Cardiac muscle cell (in vitro differentiated cells and primary cell): ENCODE data around the gene DDX51. TPM values are rescaled to one million over a fixed set of nuclear protein-coding genes. Genes with fewer than 3 reads are reported as not detected.

Source experiments
- DNase-seq, 2 donors: peaks; one replicate each; pipeline versions ENCODE4 v3.0.0 to v3.0.0-alpha.2; 2010 to 2017; ENCODE audit warnings: low read depth in 1 of 2, low spot score in 1 of 2
- H3K27ac ChIP-seq: fragments of 200-600 bp; sonication (generic); 2 replicates; pipeline ENCODE4 v1.5.1; 2016
- H3K27me3 ChIP-seq: fragments of 200-600 bp; sonication (generic); 2 replicates; pipeline ENCODE4 v1.6.0; 2016; ENCODE audit warnings: control low read depth
- H3K36me3 ChIP-seq: fragments of 200-600 bp; sonication (generic); 2 replicates; pipeline ENCODE4 v1.5.1; 2016; ENCODE audit warnings: control low read depth
- H3K4me1 ChIP-seq: fragments of 200-600 bp; sonication (generic); 2 replicates; pipeline ENCODE4 v1.8.1; 2017; ENCODE audit warnings: low read depth, mild to moderate bottlenecking, mixed run types
- H3K4me3 ChIP-seq: fragments of 200-600 bp; sonication (generic); 2 replicates; pipeline ENCODE4 v1.5.1; 2016; ENCODE audit warnings: mild to moderate bottlenecking
- H3K9me3 ChIP-seq: fragments of 200-600 bp; sonication (generic); 2 replicates; pipeline ENCODE4 v1.5.1; 2017; ENCODE audit warnings: low read depth, mild to moderate bottlenecking, control low read depth
- polyA plus RNA-seq: library from polyadenylated mRNA; unstranded; fragments of >200 nt; fragmentation: Nextera tagmentation; extraction: Ambion mirVana; gene quantifications from 2 replicates; pipeline ENCODE4 v1.2.1, GENCODE V29; 2016
- total RNA-seq: library from RNA; depleted of rRNA; stranded (reverse); fragments of >200 nt; gene quantifications from 2 replicates; pipeline ENCODE4 v1.2.3, GENCODE V29; 2016
- TF ChIP-seq, protein P1 (sequence below): IDR thresholded peaks from 2 replicates; pipeline ENCODE4 v1.5.1; 2012; ENCODE audit warnings: low read depth, mild to moderate bottlenecking, low read length

DDX51 gene
- total and polyA plus RNA-seq, 2 experiments from 2014 or later: 15.6 to 22.9 TPM

DNA sequence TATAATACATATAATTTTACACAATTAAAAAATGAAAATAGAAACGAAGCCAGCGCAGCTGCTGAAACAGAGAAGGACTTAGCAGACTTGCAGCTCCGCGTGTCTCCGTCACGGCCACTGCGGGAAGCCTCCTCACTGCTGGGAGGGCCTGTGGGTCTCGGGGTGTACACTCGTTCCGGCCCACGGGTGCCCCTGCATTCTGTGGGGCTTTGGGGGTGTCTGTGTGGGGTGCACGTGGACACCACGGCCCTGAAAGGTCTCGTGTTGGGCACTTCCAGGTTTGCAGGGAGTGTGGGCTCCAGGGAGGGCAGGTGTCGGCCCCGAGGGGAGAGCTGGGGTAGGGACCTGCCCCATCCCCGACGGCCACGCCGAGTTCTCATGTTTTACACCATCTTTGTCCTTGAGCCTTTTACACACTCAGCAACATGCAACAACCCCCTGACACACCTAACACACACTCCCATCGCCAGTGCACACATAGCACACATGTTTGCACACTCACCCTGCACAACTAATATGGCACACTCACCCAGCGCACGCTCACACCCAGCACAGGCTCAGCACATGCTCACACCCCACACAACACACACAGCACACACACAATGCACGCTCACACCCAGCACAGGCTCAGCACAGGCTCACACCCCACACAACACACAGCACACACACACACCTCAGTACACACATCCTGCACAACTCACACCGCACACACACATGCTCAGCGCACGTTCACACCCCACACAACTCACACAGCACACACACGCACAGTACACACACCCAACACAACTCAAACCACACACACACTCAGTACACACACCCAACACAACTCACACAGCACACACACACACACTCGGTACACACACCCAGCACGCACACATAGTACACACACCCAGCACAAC lies 36.8 kb upstream of the DDX51 start:
- Histone ChIP-seq H3K4me1 (no peaks in the 10 kb centered on the region), H3K4me3 (no peak overlapping the region), H3K9me3 (no peaks in the 10 kb centered on the region), H3K27ac (no peak overlapping the region), H3K36me3 (no peaks in the 10 kb centered on the region), H3K27me3 (peaks cover 16% of the 10 kb centered on the region)
- TF ChIP-seq, protein P1, sequence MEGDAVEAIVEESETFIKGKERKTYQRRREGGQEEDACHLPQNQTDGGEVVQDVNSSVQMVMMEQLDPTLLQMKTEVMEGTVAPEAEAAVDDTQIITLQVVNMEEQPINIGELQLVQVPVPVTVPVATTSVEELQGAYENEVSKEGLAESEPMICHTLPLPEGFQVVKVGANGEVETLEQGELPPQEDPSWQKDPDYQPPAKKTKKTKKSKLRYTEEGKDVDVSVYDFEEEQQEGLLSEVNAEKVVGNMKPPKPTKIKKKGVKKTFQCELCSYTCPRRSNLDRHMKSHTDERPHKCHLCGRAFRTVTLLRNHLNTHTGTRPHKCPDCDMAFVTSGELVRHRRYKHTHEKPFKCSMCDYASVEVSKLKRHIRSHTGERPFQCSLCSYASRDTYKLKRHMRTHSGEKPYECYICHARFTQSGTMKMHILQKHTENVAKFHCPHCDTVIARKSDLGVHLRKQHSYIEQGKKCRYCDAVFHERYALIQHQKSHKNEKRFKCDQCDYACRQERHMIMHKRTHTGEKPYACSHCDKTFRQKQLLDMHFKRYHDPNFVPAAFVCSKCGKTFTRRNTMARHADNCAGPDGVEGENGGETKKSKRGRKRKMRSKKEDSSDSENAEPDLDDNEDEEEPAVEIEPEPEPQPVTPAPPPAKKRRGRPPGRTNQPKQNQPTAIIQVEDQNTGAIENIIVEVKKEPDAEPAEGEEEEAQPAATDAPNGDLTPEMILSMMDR: no peak
- no peak for DNase-seq

DNA sequence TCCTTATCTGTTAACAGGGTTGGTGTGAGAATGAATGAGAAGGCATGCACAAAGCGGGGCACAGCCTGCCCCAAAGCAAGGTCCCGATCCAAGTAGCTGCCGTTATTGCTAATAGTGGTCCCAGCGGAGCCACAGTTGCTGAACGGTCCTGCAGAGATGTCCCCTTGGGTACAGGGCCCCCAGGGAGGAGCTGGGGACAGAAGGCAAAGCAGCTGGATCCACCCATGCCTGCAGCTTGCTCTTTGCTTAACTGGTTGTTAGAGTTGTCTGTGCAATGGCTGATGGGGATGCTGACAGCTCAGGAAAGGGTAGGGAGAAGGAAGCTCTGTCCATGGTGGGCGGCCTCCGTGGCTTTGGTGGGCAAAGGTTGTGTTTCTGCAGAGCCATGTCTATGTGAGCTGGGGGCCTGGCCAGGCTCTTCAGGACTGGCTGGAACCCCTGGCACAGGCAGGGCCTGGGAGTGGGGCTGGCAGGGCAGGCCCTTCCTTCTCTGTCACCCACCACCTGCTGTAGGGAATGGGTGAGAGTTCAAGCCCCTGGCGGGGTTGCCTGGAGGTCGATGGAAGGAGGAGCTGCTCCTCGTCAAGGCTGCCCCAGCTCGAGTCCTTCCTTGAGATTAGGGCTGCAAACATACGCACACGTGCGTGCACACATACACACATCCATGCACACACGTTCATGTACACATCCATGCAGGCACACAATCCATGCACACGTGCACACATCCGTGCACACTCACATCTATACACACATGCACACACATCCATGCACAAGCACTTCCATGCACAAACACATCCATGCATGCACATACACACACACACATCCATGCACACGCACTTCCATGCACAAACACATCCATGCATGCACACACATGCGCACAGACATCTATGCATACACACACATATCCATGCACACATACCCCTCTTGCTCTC lies 35.6 kb upstream of the DDX51 start:
- no peaks in the 10 kb centered on the region for H3K4me1 ChIP-seq
- no peak for DNase-seq
- no peaks in the 10 kb centered on the region for H3K9me3 ChIP-seq
- H3K27ac ChIP-seq: no peak overlapping the region
- TF ChIP-seq, protein P1: no peak
- H3K36me3 ChIP-seq: no peaks in the 10 kb centered on the region
- peaks cover 10% of the 10 kb centered on the region for H3K27me3 ChIP-seq
- H3K4me3 ChIP-seq: no peak overlapping the region

DNA sequence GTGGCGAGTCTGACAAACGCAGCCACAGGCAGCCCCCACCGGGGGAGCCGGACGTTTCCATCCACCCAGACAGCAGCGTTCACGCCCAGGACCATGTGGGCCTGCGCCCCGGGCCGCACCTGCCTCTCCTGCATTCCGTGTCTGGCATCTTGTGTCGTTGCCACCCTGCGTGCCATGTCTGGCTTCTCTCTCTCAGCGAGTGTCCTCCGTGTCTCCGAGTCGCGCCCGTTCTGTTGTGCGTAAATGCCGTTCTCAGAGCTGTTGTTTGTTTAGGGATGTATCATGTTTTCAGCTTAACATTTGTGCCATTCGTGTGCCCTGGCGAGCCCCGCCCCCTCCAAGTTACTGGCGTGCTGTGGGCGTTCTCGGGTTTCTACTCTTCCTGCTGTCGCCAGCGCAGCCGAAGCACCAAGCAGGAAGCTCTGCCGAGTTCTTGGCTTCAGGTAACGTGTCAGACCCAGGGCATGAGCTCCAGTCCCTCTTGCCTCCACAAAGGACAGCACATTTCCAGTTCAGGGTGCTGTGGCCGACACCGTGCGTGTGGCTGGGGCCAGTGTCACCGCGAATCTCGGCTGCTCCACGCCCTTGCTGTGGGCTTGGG lies 34.8 kb upstream of the DDX51 start:
- H3K27ac ChIP-seq: no peak overlapping the region
- H3K9me3 ChIP-seq: no peaks in the 10 kb centered on the region
- H3K4me1 ChIP-seq: no peaks in the 10 kb centered on the region
- DNase-seq: no peak
- H3K36me3 ChIP-seq: no peaks in the 10 kb centered on the region
- TF ChIP-seq, protein P1: no peak
- peaks cover 10% of the 10 kb centered on the region for H3K27me3 ChIP-seq
- no peak overlapping the region for H3K4me3 ChIP-seq

DNA sequence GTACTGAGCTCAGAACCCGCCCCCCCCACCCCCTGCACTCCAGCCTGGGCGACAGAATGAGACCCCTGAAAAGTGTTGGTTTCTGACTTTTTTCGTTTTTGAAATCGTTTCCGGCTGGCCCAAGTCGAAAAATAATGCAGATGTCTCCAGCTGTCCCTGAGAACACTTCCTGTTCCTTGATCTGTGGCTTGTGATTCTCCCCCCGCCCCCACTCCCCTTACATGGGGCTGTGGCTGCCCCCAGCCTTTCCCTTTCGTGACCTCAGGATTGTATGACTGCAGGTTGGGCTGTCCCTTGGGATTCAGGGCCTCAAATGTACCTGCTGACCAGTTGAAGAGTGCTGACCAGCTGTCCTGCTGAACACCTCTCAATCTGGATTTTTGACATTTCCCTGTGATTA lies 34.2 kb upstream of the DDX51 start:
- Histone ChIP-seq H3K4me1 (no peaks in the 10 kb centered on the region), H3K27ac (no peak overlapping the region), H3K36me3 (no peaks in the 10 kb centered on the region), H3K9me3 (no peaks in the 10 kb centered on the region), H3K27me3 (peaks cover 7% of the 10 kb centered on the region), H3K4me3 (no peak overlapping the region)
- no peak for DNase-seq
- TF ChIP-seq, protein P1: no peak

DNA sequence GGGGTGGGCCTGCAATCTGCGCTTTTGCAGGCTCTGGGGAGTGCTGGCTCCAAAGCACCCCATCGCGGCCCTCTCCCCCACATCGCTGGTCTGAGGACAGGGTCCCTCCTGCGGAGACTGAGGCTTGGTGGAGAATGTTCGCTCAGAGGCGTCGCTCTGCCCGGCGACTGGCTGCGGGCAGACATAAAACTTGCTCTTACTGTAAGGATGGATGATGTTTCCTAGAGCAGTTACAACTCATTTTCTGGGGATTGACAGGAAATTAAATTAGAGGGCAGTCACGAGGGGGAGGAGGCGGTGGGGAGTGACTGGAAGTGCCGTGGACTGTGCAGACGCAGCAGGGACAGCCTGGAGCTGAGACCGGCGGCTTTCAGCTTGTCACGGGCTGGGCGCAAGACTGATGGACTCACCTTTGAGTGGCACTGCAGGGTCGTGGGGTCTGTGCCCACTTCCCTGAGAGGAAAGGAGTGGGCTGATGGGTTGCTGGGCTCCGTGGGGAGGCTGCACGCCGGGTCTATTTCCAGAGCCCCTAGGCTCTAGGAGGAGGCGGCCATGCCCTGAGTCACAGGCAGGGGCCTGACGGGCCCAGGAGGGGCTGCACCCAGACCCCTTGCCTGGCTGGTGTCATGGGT lies 32.9 kb upstream of the DDX51 start:
- no peak for DNase-seq
- Histone ChIP-seq H3K27ac (no peak overlapping the region), H3K9me3 (no peaks in the 10 kb centered on the region), H3K4me1 (no peaks in the 10 kb centered on the region), H3K27me3 (no peaks in the 10 kb centered on the region), H3K36me3 (no peaks in the 10 kb centered on the region), H3K4me3 (no peak overlapping the region)
- TF ChIP-seq, protein P1: no peak
